Activated CD4-positive, alpha-beta T cell treated with anti-CD3 and anti-CD28 coated beads for 48 hours (primary cell): ENCODE results near the gene C9orf57.
"Not testable (repeated sequence)": the region's sequence is repeated elsewhere in the genome, so short reads cannot be mapped to it uniquely, and the experiment has no call there.

Experiments
- DNase-seq: peaks from one replicate; pipeline ENCODE4 v3.0.0-alpha.2; 2020

C9orf57 gene

GRCh38 chr9:72022841-72023240, 37.6 kb downstream of the C9orf57 start:
- no peak for DNase-seq

GRCh38 chr9:72013292-72013760, 47.1 kb downstream of the C9orf57 start:
- DNase-seq = no peak

GRCh38 chr9:72012646-72013045, 47.8 kb downstream of the C9orf57 start:
- DNase-seq = no peak

GRCh38 chr9:72007726-72008125, 52.7 kb downstream of the C9orf57 start:
- DNase-seq = not testable (repeated sequence)

- no peak for DNase-seq
Observed at GRCh38 chr9:72006501-72006900, 53.9 kb downstream of the C9orf57 start.

- DNase-seq = no peak
Observed at GRCh38 chr9:72005451-72005850, 55.0 kb downstream of the C9orf57 start.
